Measurements from ENCODE around the gene C22orf15.
"Not testable (repeated sequence)": the region's sequence is repeated elsewhere in the genome, so short reads cannot be mapped to it uniquely, and the experiment has no call there.

C22orf15 gene

GRCh38 chr22:23762842-23763578, at the start of gene C22orf15:
Gene C22orf15 (plus strand): TSS chr22:23762990. CDS start chr22:23763307, 317 bp downstream.
- DNase-seq, result no peak

GRCh38 chr22:23713696-23714595, 48.8 kb upstream of the C22orf15 start:
- DNase-seq, result no peak

- no peak for DNase-seq
Observed at GRCh38 chr22:23714596-23715578, 47.9 kb upstream of the C22orf15 start.

- no peak for DNase-seq
Observed at GRCh38 chr22:23715806-23716375, 46.9 kb upstream of the C22orf15 start.

GRCh38 chr22:23716811-23717801, 45.7 kb upstream of the C22orf15 start:
- peak; percentile 53 for DNase-seq

- DNase-seq, result no peak
Observed at GRCh38 chr22:23718371-23719165, 44.2 kb upstream of the C22orf15 start.

GRCh38 chr22:23720855-23721254, 41.9 kb upstream of the C22orf15 start:
- no peak for DNase-seq

- no peak for DNase-seq
Observed at GRCh38 chr22:23722160-23722559, 40.6 kb upstream of the C22orf15 start.

GRCh38 chr22:23722724-23723123, 40.1 kb upstream of the C22orf15 start:
- DNase-seq, result no peak

GRCh38 chr22:23728108-23728507, 34.7 kb upstream of the C22orf15 start:
- not testable (repeated sequence) for DNase-seq

GRCh38 chr22:23737696-23738095, 25.1 kb upstream of the C22orf15 start:
- no peak for DNase-seq

- DNase-seq, result no peak
Observed at GRCh38 chr22:23742505-23743264, 20.1 kb upstream of the C22orf15 start.

- no peak for DNase-seq
Observed at GRCh38 chr22:23743303-23743705, 19.5 kb upstream of the C22orf15 start.

GRCh38 chr22:23744001-23744400, 18.8 kb upstream of the C22orf15 start:
- DNase-seq, result no peak

GRCh38 chr22:23744485-23744884, 18.3 kb upstream of the C22orf15 start:
- DNase-seq, result no peak

GRCh38 chr22:23745791-23746190, 17.0 kb upstream of the C22orf15 start:
- DNase-seq, result no peak

GRCh38 chr22:23749841-23750301, 12.9 kb upstream of the C22orf15 start:
- no peak for DNase-seq

- no peak for DNase-seq
Observed at GRCh38 chr22:23750367-23750713, 12.4 kb upstream of the C22orf15 start.

GRCh38 chr22:23750714-23751440, 11.9 kb upstream of the C22orf15 start, which contains the start of gene ZNF70:
Gene ZNF70 (minus strand): TSS chr22:23751112. CDS start chr22:23745140, 5,972 bp downstream.
- peak; percentile 45 for DNase-seq
